HuH-7.5 (cell line): ENCODE data around the gene KCNN3.

Experiments
- DNase-seq: peaks from one replicate; pipeline ENCODE4 v3.0.0; 2011; ENCODE audit warnings: low spot score

Gene KCNN3

GRCh38 chr1:154659823-154660592 is 210.1 kb downstream of the KCNN3 start:
- DNase-seq, result no peak

DNA sequence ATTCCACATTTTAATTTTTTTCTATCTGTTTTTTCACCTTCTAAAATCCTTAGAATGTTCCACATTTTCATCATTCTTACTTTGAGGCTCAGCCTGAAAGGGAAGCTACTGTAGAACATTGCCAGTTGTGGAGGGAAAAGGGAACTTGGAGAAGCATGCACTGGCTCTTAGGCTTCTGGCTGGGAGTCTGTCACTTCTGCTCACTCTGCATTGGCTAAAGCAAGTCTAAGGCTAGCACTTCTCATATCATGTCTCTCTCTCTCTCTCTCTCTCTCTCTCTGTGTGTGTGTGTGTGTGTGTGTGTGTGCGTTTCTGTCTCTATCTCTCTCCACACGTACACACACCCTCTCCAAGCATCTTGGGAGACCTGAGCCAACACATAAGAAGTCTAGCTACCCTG is 212.5 kb downstream of the KCNN3 start:
- no peak for DNase-seq

DNA sequence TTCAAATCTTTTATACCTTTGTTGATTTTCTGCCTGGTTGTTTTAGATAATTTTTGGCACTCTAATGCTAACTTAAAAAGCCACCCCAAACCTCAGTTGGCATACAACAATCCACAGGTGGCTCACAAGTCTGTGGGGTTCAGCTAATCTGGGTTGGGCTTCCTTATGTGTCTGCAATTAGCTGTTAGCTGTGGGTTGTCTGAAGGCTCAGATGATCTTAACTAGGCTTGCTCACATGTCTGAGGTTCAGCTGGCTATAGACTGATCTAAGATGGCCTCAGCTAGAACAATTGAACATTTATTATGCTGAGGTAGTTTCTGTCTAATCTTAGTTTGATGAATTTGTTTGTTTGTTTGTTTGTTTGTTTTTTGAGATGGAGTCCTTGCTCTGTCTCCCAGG is 217.2 kb downstream of the KCNN3 start:
- no peak for DNase-seq
